Activated T-helper 17 cell treated with anti-CD3 and anti-CD28 coated beads, Interleukin-2, amount 50 U/mL, for 72 hours (primary cell): ENCODE measurements around the gene SYT7. TPM values are rescaled to one million over a fixed set of nuclear protein-coding genes. Genes with fewer than 3 reads are reported as not detected.
"Not testable (repeated sequence)": the region's sequence is repeated elsewhere in the genome, so short reads cannot be mapped to it uniquely, and the experiment has no call there.

ENCODE experiments used
- ATAC-seq: fragments of 150-1000 bp; cut with Tn5 transposase; replicated peaks from 2 replicates; pipeline ENCODE4 v1.10.0; 2021; ENCODE audit warnings: mild to moderate bottlenecking, moderate library complexity
- H3K27ac Mint-ChIP-seq: one replicate; pipeline ENCODE4 v1.8.0; 2022; ENCODE audit warnings: mixed read lengths
- H3K27me3 Mint-ChIP-seq: one replicate; pipeline ENCODE4 v1.8.0; 2022; ENCODE audit warnings: mixed read lengths
- H3K36me3 Mint-ChIP-seq: one replicate; pipeline ENCODE4 v1.8.0; 2022; ENCODE audit warnings: low read depth, mild to moderate bottlenecking, mixed read lengths
- H3K4me1 Mint-ChIP-seq: one replicate; pipeline ENCODE4 v1.8.0; 2022; ENCODE audit warnings: mixed read lengths
- H3K4me3 Mint-ChIP-seq: one replicate; pipeline ENCODE4 v1.8.0; 2022; ENCODE audit warnings: mild to moderate bottlenecking, mixed read lengths
- H3K9me3 Mint-ChIP-seq: one replicate; pipeline ENCODE4 v1.8.0; 2022; ENCODE audit warnings: mixed read lengths
- total RNA-seq, 2 donors: library from RNA; stranded (reverse); gene quantifications; one replicate each; pipeline ENCODE4 v1.2.3, GENCODE V29; 2022

The SYT7 gene
- under 1 TPM in 1 of 2 donors, not detected in 1; 0.19 TPM for total RNA-seq

GRCh38 chr11:61581030-61581928 lies at the start of gene SYT7:
Gene SYT7 (minus strand): TSS chr11:61581076. CDS start chr11:61580820, 256 bp downstream.
- no peaks in the 10 kb centered on the region for H3K36me3 Mint-ChIP-seq
- peak; percentile 88 for ATAC-seq
- H3K4me1 Mint-ChIP-seq: peaks cover 11% of the 10 kb centered on the region
- peak within 1 kb of the TSS; percentile 70 for H3K4me3 Mint-ChIP-seq
- peaks cover 28% of the 10 kb centered on the region for H3K27me3 Mint-ChIP-seq
- peak within 1 kb of the TSS; percentile 54 for H3K27ac Mint-ChIP-seq
- no peaks in the 10 kb centered on the region for H3K9me3 Mint-ChIP-seq

- no peak overlapping the region for H3K27ac Mint-ChIP-seq
- H3K4me1 Mint-ChIP-seq: peaks cover 7% of the 10 kb centered on the region
- H3K4me3 Mint-ChIP-seq: no peak overlapping the region
- H3K27me3 Mint-ChIP-seq: peaks cover 3% of the 10 kb centered on the region
- H3K9me3 Mint-ChIP-seq: no peaks in the 10 kb centered on the region
- no peaks in the 10 kb centered on the region for H3K36me3 Mint-ChIP-seq
- no peak for ATAC-seq
These were observed 49.2 kb upstream of the SYT7 start for GRCh38 chr11:61630089-61630488.

GRCh38 chr11:61629082-61629833 lies 48.4 kb upstream of the SYT7 start:
- Mint-ChIP-seq H3K27me3 (peaks cover 3% of the 10 kb centered on the region), H3K27ac (peak overlapping the region; percentile 14), H3K4me3 (no peak overlapping the region), H3K4me1 (peaks cover 7% of the 10 kb centered on the region), H3K9me3 (no peaks in the 10 kb centered on the region), H3K36me3 (no peaks in the 10 kb centered on the region)
- ATAC-seq: no peak

- Mint-ChIP-seq H3K4me1 (peaks cover 7% of the 10 kb centered on the region), H3K4me3 (no peak overlapping the region), H3K9me3 (no peaks in the 10 kb centered on the region), H3K27me3 (peaks cover 3% of the 10 kb centered on the region), H3K36me3 (no peaks in the 10 kb centered on the region), H3K27ac (no peak overlapping the region)
- ATAC-seq: no peak
These were observed 47.7 kb upstream of the SYT7 start for GRCh38 chr11:61628662-61628970.

GRCh38 chr11:61627850-61628661 lies 47.2 kb upstream of the SYT7 start:
- H3K4me3 Mint-ChIP-seq: no peak overlapping the region
- no peaks in the 10 kb centered on the region for H3K9me3 Mint-ChIP-seq
- peak; percentile 58 for ATAC-seq
- peaks cover 4% of the 10 kb centered on the region for H3K27me3 Mint-ChIP-seq
- no peak overlapping the region for H3K27ac Mint-ChIP-seq
- no peaks in the 10 kb centered on the region for H3K36me3 Mint-ChIP-seq
- H3K4me1 Mint-ChIP-seq: peaks cover 7% of the 10 kb centered on the region

GRCh38 chr11:61626580-61627380 lies 45.9 kb upstream of the SYT7 start:
- no peak overlapping the region for H3K27ac Mint-ChIP-seq
- ATAC-seq: no peak
- peaks cover 7% of the 10 kb centered on the region for H3K4me1 Mint-ChIP-seq
- H3K36me3 Mint-ChIP-seq: no peaks in the 10 kb centered on the region
- no peak overlapping the region for H3K4me3 Mint-ChIP-seq
- no peaks in the 10 kb centered on the region for H3K9me3 Mint-ChIP-seq
- H3K27me3 Mint-ChIP-seq: peaks cover 11% of the 10 kb centered on the region

GRCh38 chr11:61625525-61625924 lies 44.6 kb upstream of the SYT7 start:
- no peak overlapping the region for H3K4me3 Mint-ChIP-seq
- H3K27ac Mint-ChIP-seq: no peak overlapping the region
- no peak for ATAC-seq
- H3K27me3 Mint-ChIP-seq: peaks cover 16% of the 10 kb centered on the region
- no peaks in the 10 kb centered on the region for H3K9me3 Mint-ChIP-seq
- peaks cover 7% of the 10 kb centered on the region for H3K4me1 Mint-ChIP-seq
- H3K36me3 Mint-ChIP-seq: no peaks in the 10 kb centered on the region

- no peak for ATAC-seq
- H3K36me3 Mint-ChIP-seq: no peaks in the 10 kb centered on the region
- no peaks in the 10 kb centered on the region for H3K9me3 Mint-ChIP-seq
- H3K4me1 Mint-ChIP-seq: no peaks in the 10 kb centered on the region
- H3K27me3 Mint-ChIP-seq: peaks cover 24% of the 10 kb centered on the region
- no peak overlapping the region for H3K27ac Mint-ChIP-seq
- H3K4me3 Mint-ChIP-seq: no peak overlapping the region
These were observed 41.2 kb upstream of the SYT7 start for GRCh38 chr11:61621917-61622585.

GRCh38 chr11:61619471-61620226 lies 38.8 kb upstream of the SYT7 start:
- Mint-ChIP-seq H3K27me3 (peaks cover 24% of the 10 kb centered on the region), H3K4me1 (no peaks in the 10 kb centered on the region), H3K27ac (no peak overlapping the region), H3K36me3 (no peaks in the 10 kb centered on the region), H3K4me3 (no peak overlapping the region), H3K9me3 (no peaks in the 10 kb centered on the region)
- ATAC-seq: no peak

- ATAC-seq: no peak
- Mint-ChIP-seq H3K36me3 (no peaks in the 10 kb centered on the region), H3K27ac (no peak overlapping the region), H3K27me3 (peaks cover 24% of the 10 kb centered on the region), H3K9me3 (no peaks in the 10 kb centered on the region), H3K4me1 (no peaks in the 10 kb centered on the region), H3K4me3 (no peak overlapping the region)
These were observed 38.1 kb upstream of the SYT7 start for GRCh38 chr11:61618978-61619377.

- Mint-ChIP-seq H3K9me3 (no peaks in the 10 kb centered on the region), H3K36me3 (no peaks in the 10 kb centered on the region), H3K4me1 (no peaks in the 10 kb centered on the region), H3K27me3 (peaks cover 19% of the 10 kb centered on the region), H3K27ac (no peak overlapping the region), H3K4me3 (no peak overlapping the region)
- ATAC-seq: no peak
These were observed 36.6 kb upstream of the SYT7 start for GRCh38 chr11:61617515-61617914.

GRCh38 chr11:61616434-61616833 lies 35.6 kb upstream of the SYT7 start:
- Mint-ChIP-seq H3K4me3 (no peak overlapping the region), H3K27ac (no peak overlapping the region), H3K27me3 (peaks cover 21% of the 10 kb centered on the region), H3K36me3 (no peaks in the 10 kb centered on the region), H3K9me3 (no peaks in the 10 kb centered on the region), H3K4me1 (no peaks in the 10 kb centered on the region)
- ATAC-seq: peak; percentile 48

GRCh38 chr11:61614782-61615181 lies 33.9 kb upstream of the SYT7 start:
- H3K4me1 Mint-ChIP-seq, ATAC-seq: not testable (repeated sequence)
- peaks cover 15% of the 10 kb centered on the region for H3K27me3 Mint-ChIP-seq

More at GRCh38 chr11:61614782-61615181, 33.9 kb upstream of the SYT7 start:
- H3K4me3 Mint-ChIP-seq, H3K36me3 Mint-ChIP-seq, H3K9me3 Mint-ChIP-seq, H3K27ac Mint-ChIP-seq: not testable (repeated sequence)
